H1 (cell line): ENCODE measurements around the gene PURA. TPM values are rescaled to one million over a fixed set of nuclear protein-coding genes. Genes with fewer than 3 reads are reported as not detected.

ENCODE experiments used
- CTCF ChIA-PET: fragments of 300-600 bp; sonication (Branson Sonifier 250); formaldehyde crosslinking; loops from one replicate; lab custom pipeline; 2021; ENCODE audit not compliant: partially characterized antibody; lab: Charles Lee
- POLR2A ChIA-PET: fragments of 300-600 bp; sonication (Branson Sonifier 250); formaldehyde crosslinking; loops from one replicate; lab custom pipeline; 2021; ENCODE audit warnings: inconsistent platforms; ENCODE audit not compliant: partially characterized antibody; lab: Charles Lee
- DNase-seq, 2 experiments: peaks; one replicate each; pipeline versions ENCODE4 v3.0.0 to v3.0.0-alpha.2; 2010 to 2022; ENCODE audit warnings: low spot score in 2 of 2, low read depth in 1 of 2, mixed read lengths in 1 of 2
- FAIRE-seq: peaks from 2 replicates; lab custom pipeline; 2011; peaks lifted over from hg19 to GRCh38; lab: Jason Lieb, UNC
- H2AFZ ChIP-seq: 2 replicates; pipeline ENCODE4 v1.8.1; 2012; ENCODE audit warnings: low read length, inconsistent platforms
- H2AK5ac ChIP-seq: 2 replicates; pipeline ENCODE4 v1.6.1; 2013; ENCODE audit warnings: low read depth, low read length
- H2BK120ac ChIP-seq: replicated peaks from 2 replicates; pipeline ENCODE3; 2013; ENCODE audit warnings: low read depth, low read length, inconsistent platforms
- H2BK12ac ChIP-seq: 2 replicates; pipeline ENCODE4 v1.6.1; 2013; ENCODE audit warnings: low read depth, low read length
- H2BK15ac ChIP-seq: 2 replicates; pipeline ENCODE4 v1.6.1; 2013; ENCODE audit warnings: low read length
- H2BK20ac ChIP-seq: 2 replicates; pipeline ENCODE4 v1.6.1; 2013; ENCODE audit warnings: low read length
- H2BK5ac ChIP-seq: 2 replicates; pipeline ENCODE4 v1.6.1; 2013; ENCODE audit warnings: low read depth, low read length
- H3K14ac ChIP-seq: 2 replicates; pipeline ENCODE4 v1.6.1; 2013; ENCODE audit warnings: inconsistent platforms; ENCODE audit not compliant: insufficient read length
- H3K18ac ChIP-seq: 2 replicates; pipeline ENCODE4 v1.6.1; 2013; ENCODE audit warnings: low read length; ENCODE audit errors: extremely low read depth
- H3K23ac ChIP-seq: 2 replicates; pipeline ENCODE4 v1.6.1; 2013; ENCODE audit warnings: inconsistent platforms; ENCODE audit not compliant: insufficient read length
- H3K23me2 ChIP-seq: 2 replicates; pipeline ENCODE4 v1.6.1; 2013; ENCODE audit warnings: low read depth, low read length
- H3K27ac ChIP-seq: 2 replicates; pipeline ENCODE4 v1.6.1; 2011; ENCODE audit warnings: low read depth, low read length, inconsistent platforms
- H3K27me3 ChIP-seq, 4 experiments: replicated peaks in 1 of 4; 1 replicate in 1 of 4; 2 replicates in 3 of 4; pipeline versions ENCODE4 v1.6.1 to v1.8.1; 2011 to 2013; ENCODE audit warnings: low read length in 3 of 4, mild to moderate bottlenecking in 3 of 4, inconsistent platforms in 2 of 4, mixed read lengths in 2 of 4, moderate library complexity in 1 of 4; ENCODE audit not compliant: control insufficient read depth in 3 of 4, insufficient read depth in 3 of 4; ENCODE audit errors: extremely low read depth in 1 of 4
- H3K36me3 ChIP-seq, 4 experiments: 2 replicates each; pipeline versions ENCODE4 v1.6.1 to v1.8.1; 2011 to 2013; ENCODE audit warnings: mild to moderate bottlenecking in 4 of 4, low read length in 3 of 4, moderate library complexity in 2 of 4, control low read depth in 1 of 4, inconsistent platforms in 1 of 4; ENCODE audit not compliant: insufficient read depth in 4 of 4, control insufficient read depth in 2 of 4
- H3K4ac ChIP-seq: replicated peaks from 2 replicates; pipeline ENCODE3; 2013; ENCODE audit warnings: low read length, low read depth, mixed read lengths, inconsistent platforms; ENCODE audit not compliant: insufficient read length
- H3K4me1 ChIP-seq, 4 experiments: replicated peaks in 1 of 4; 1 replicate in 1 of 4; 2 replicates in 3 of 4; pipeline versions ENCODE4 v1.6.1 to v1.8.1; 2011 to 2013; ENCODE audit warnings: low read length in 3 of 4, inconsistent platforms in 2 of 4, mixed read lengths in 1 of 4; ENCODE audit not compliant: insufficient read depth in 4 of 4, control insufficient read depth in 3 of 4
- H3K4me2 ChIP-seq, 2 experiments: 2 replicates each; pipeline versions ENCODE4 v1.6.1 to v1.8.1; 2011 to 2013; ENCODE audit warnings: low read depth in 2 of 2, low read length in 2 of 2, control low read depth in 1 of 2, inconsistent platforms in 1 of 2, mild to moderate bottlenecking in 1 of 2; ENCODE audit not compliant: insufficient read depth in 1 of 2
- H3K4me3 ChIP-seq, 4 experiments: fragments of 200-600, 300-600 bp in 1 of 4; sonication (generic), shearing (Covaris generic), sonication (Bioruptor Twin) in 1 of 4; 2 replicates each; pipeline versions ENCODE4 v1.5.1 to v1.8.1; 2011 to 2016; ENCODE audit warnings: low read length in 4 of 4, low read depth in 3 of 4, control low read depth in 2 of 4, inconsistent platforms in 2 of 4, mild to moderate bottlenecking in 2 of 4, mixed read lengths in 1 of 4, moderate library complexity in 1 of 4; ENCODE audit not compliant: insufficient read depth in 2 of 4; ENCODE audit errors: extremely low read depth in 1 of 4
- H3K56ac ChIP-seq: replicated peaks from 2 replicates; pipeline ENCODE3; 2013; ENCODE audit warnings: low read depth, mild to moderate bottlenecking, mixed read lengths, low read length, inconsistent platforms; ENCODE audit not compliant: insufficient read length
- H3K79me1 ChIP-seq: 2 replicates; pipeline ENCODE4 v1.6.1; 2013; ENCODE audit warnings: low read depth, low read length, control low read depth
- H3K79me2 ChIP-seq, 2 experiments: 2 replicates each; pipeline versions ENCODE4 v1.6.1 to v1.8.1; 2012 to 2013; ENCODE audit warnings: low read length in 2 of 2, mild to moderate bottlenecking in 2 of 2, inconsistent platforms in 1 of 2; ENCODE audit not compliant: insufficient read depth in 2 of 2, control insufficient read depth in 1 of 2
- H3K9ac ChIP-seq, 4 experiments: replicated peaks in 1 of 4; 1 replicate in 1 of 4; 2 replicates in 3 of 4; pipeline versions ENCODE4 v1.6.1 to v1.8.1; 2011 to 2013; ENCODE audit warnings: low read depth in 3 of 4, low read length in 3 of 4, control low read depth in 2 of 4, mild to moderate bottlenecking in 2 of 4, moderate library complexity in 2 of 4, inconsistent platforms in 1 of 4; ENCODE audit errors: extremely low read depth in 1 of 4
- H3K9me3 ChIP-seq, 2 experiments: 2 replicates each; pipeline versions ENCODE4 v1.6.1 to v1.8.1; 2012 to 2013; ENCODE audit warnings: mild to moderate bottlenecking in 2 of 2, moderate library complexity in 2 of 2, control low read depth in 1 of 2, inconsistent platforms in 1 of 2, low read depth in 1 of 2, low read length in 1 of 2, mixed read lengths in 1 of 2; ENCODE audit not compliant: insufficient read depth in 2 of 2
- H4K20me1 ChIP-seq, 2 experiments: replicated peaks in 1 of 2; 2 replicates each; pipeline versions ENCODE3 to v1.8.1; 2011 to 2013; ENCODE audit warnings: inconsistent platforms in 2 of 2, low read length in 2 of 2, mild to moderate bottlenecking in 1 of 2; ENCODE audit not compliant: insufficient read depth in 2 of 2, control insufficient read depth in 1 of 2
- H4K5ac ChIP-seq: 2 replicates; pipeline ENCODE4 v1.6.1; 2013; ENCODE audit warnings: low read length, low read depth, mixed read lengths, inconsistent platforms; ENCODE audit not compliant: insufficient read length
- H4K8ac ChIP-seq: 2 replicates; pipeline ENCODE4 v1.8.0; 2013; ENCODE audit warnings: mild to moderate bottlenecking, moderate library complexity, low read length, inconsistent platforms; ENCODE audit not compliant: insufficient read depth; ENCODE audit errors: extremely low read depth
- H4K91ac ChIP-seq: replicated peaks from 2 replicates; pipeline ENCODE3; 2013; ENCODE audit warnings: low read length, mixed read lengths, inconsistent platforms; ENCODE audit not compliant: insufficient read length
- ASH2L ChIP-seq: fragments of 200-600, 300-600 bp; sonication (generic); IDR thresholded peaks from one replicate; pipeline ENCODE4 v1.7.1; 2017; ENCODE audit warnings: low read length
- CBX5 ChIP-seq: fragments of 300-800, 300-1000 bp; sonication (generic); IDR thresholded peaks from 2 replicates; pipeline ENCODE4 v1.7.1; 2016; ENCODE audit warnings: antibody characterized with exemption, low read length, low read depth
- CBX8 ChIP-seq: fragments of 300-800, 300-1000 bp; sonication (generic); IDR thresholded peaks from 2 replicates; pipeline ENCODE4 v1.7.1; 2016; ENCODE audit warnings: low read depth, low read length, borderline replicate concordance
- CREB1 ChIP-seq: IDR thresholded peaks from 2 replicates; pipeline ENCODE4 v1.6.1; 2012; ENCODE audit warnings: inconsistent platforms
- CTBP2 ChIP-seq: IDR thresholded peaks from 2 replicates; pipeline ENCODE4 v1.7.0; 2011; ENCODE audit warnings: borderline replicate concordance, mild to moderate bottlenecking, moderate library complexity, mixed read lengths, low read length; ENCODE audit not compliant: insufficient read depth, insufficient read length
- GABPA ChIP-seq: IDR thresholded peaks from 2 replicates; pipeline ENCODE4 v1.6.1; 2011; ENCODE audit warnings: mild to moderate bottlenecking, low read length, moderate library complexity, borderline replicate concordance; ENCODE audit not compliant: insufficient read depth
- NRF1 ChIP-seq: IDR thresholded peaks from 2 replicates; pipeline ENCODE4 v1.6.1; 2011; ENCODE audit warnings: mild to moderate bottlenecking, low read depth, low read length, improper control_type of control experiment
- POLR2A ChIP-seq, 2 experiments: IDR thresholded peaks; 1 replicate in 1 of 2; 2 replicates in 1 of 2; pipeline ENCODE4 v1.6.1; 2011; ENCODE audit warnings: low read depth in 2 of 2, low read length in 2 of 2, mild to moderate bottlenecking in 2 of 2; ENCODE audit errors: control extremely low read depth in 1 of 2
- RAD21 ChIP-seq, 2 experiments: IDR thresholded peaks in 1 of 2; conservative IDR thresholded peaks in 1 of 2; 2 replicates each; pipeline ENCODE4 v1.6.1; 2011; ENCODE audit warnings: low read depth in 2 of 2, low read length in 2 of 2, improper control_type of control experiment in 1 of 2, inconsistent platforms in 1 of 2, mild to moderate bottlenecking in 1 of 2, moderate library complexity in 1 of 2
- SIRT6 ChIP-seq: IDR thresholded peaks from one replicate; pipeline ENCODE4 v1.7.1; 2012; ENCODE audit warnings: low read length, inconsistent platforms
- TAF1 ChIP-seq: IDR thresholded peaks from 2 replicates; pipeline ENCODE4 v1.6.1; 2011; ENCODE audit warnings: mild to moderate bottlenecking, low read depth, low read length
- TCF12 ChIP-seq: IDR thresholded peaks from 2 replicates; pipeline ENCODE4 v1.6.1; 2011; ENCODE audit warnings: low read depth, mild to moderate bottlenecking, low read length
- TEAD4 ChIP-seq: IDR thresholded peaks from 2 replicates; pipeline ENCODE4 v1.6.1; 2012; ENCODE audit warnings: low read depth, low read length, inconsistent platforms, mixed read lengths
- ZNF274 ChIP-seq: IDR thresholded peaks from 2 replicates; pipeline ENCODE4 v1.7.0; 2012; ENCODE audit warnings: low read length, borderline replicate concordance; ENCODE audit errors: extremely low read depth
- WGBS, 2 experiments: shearing (Covaris generic) in 1 of 2; methylation state at CpG; one replicate each; pipeline versions ENCODE4 v1.1.6 to v1.1.7; 2013 to 2015; ENCODE audit warnings: low lambda C conversion rate in 2 of 2, mixed read lengths in 2 of 2, inconsistent platforms in 1 of 2, low coverage in 1 of 2, missing lambda C conversion rate in 1 of 2; ENCODE audit not compliant: insufficient replicate concordance in 2 of 2, insufficient coverage in 1 of 2, insufficient read length in 1 of 2; ENCODE audit errors: extremely low coverage in 1 of 2, missing lambda C conversion rate in 1 of 2; 5-methylcytosine and 5-hydroxymethylcytosine counted together
- polyA plus RNA-seq, 7 experiments: library from polyadenylated mRNA; depleted of rRNA in 3 of 7; stranded (reverse) in 5 of 7; unstranded in 2 of 7; fragments of >200 nt in 5 of 7; fragments of 200-250 nt in 2 of 7; gene quantifications; 1 replicate in 5 of 7; 2 replicates in 1 of 7; 4 replicates in 1 of 7; pipeline versions ENCODE4 v1.2.1 to v1.2.3, GENCODE V29; 2011 to 2013; ENCODE audit warnings: missing spikeins in 2 of 7, mixed read lengths in 2 of 7
- total RNA-seq: library from RNA; stranded (reverse); fragmentation: NEBNext Ultra II Directional; extraction: Animal tissue kit (Norgen Biotek cat#: 25700); gene quantifications from 2 replicates; pipeline ENCODE4 v1.2.1, GENCODE V29; 2021

PURA gene
- total and polyA plus RNA-seq, 2 of the 8 experiments (the other 6 are each of a cell fraction or from before 2014, with no cell fraction given), result 0.98 to 2.1 TPM

DNA sequence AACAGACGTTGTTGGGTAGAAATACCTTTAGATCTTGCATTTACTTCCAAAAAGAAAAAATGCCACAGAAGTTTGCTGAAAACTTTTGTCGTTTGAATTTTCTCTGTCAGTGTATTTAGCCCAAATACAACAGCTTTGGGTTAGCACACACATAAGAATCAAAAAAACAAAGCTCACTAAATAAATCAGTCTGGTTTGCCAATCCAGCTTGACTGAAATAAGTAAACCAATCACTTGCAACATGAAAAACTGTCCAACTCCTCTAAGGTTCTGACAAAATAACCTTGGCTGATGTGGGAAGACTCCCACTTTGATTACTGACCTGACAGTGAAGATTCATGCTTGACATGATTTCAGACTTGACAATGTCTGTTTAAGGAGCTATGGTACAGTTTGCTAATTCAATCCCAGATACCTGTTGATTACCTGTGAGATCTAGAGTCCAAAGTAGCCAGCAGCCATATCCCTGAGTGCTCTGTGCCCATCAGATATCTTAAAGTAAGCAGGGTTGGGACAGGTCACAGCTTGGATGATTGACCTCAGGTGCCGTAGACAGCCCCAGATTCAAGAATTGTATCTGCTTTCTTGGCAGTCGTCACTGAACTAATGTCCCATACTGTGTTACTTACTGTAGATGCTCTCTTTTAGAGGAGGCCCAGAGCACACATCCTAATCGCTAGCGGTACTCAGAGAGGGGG lies 12.6 kb downstream of the PURA start:
- POLR2A ChIA-PET, result interaction anchor here (0.6 to 1.5 kb wide), 2 partner anchors 12 to 71 kb away, joined by 3 to 5 read pairs; partner anchors contain the start of gene PURA
- no peak for FAIRE-seq
- CTCF ChIA-PET, result interaction anchor here (0.9 to 2.1 kb wide), 8 partner anchors 8 to 52 kb away, joined by 3 to 10 read pairs (median 3); no protein-coding TSS in a partner anchor
- TF ChIP-seq TAF1 (no peak), TCF12 (no peak), RAD21 (IDR thresholded peaks at IDR 0.05 in 1 of 2, conservative IDR thresholded peaks at IDR 0.05 in 1 of 2; ENCODE audit: low read depth in 2 of 2, low read length in 2 of 2) (no peak), ZNF274 (no peak), ASH2L (no peak), CBX5 (no peak), CBX8 (no peak), TEAD4 (no peak), CTBP2 (no peak), CREB1 (no peak), GABPA (no peak), SIRT6 (no peak), NRF1 (no peak), POLR2A (IDR thresholded peaks at IDR 0.05; ENCODE audit: control extremely low read depth in 1 of 2, low read depth in 2 of 2, low read length in 2 of 2) (no peak)

More for the DNA sequence above, 12.6 kb downstream of the PURA start:
- H3K23me2 ChIP-seq, result no peaks in the 10 kb centered on the region
- H2BK5ac ChIP-seq, result no peak overlapping the region
- H3K4me2 ChIP-seq, result no peak overlapping the region
- H3K27ac ChIP-seq, result no peak overlapping the region
- H3K4me1 ChIP-seq, result peaks cover 0 to 5% (median 1%) of the 10 kb centered on the region in 4 experiments; a peak in 2 of 7 replicates
- H2BK20ac ChIP-seq, result no peak overlapping the region
- no peak overlapping the region for H3K4ac ChIP-seq
- no peak overlapping the region for H2BK12ac ChIP-seq
- H3K36me3 ChIP-seq, result no peaks in the 10 kb centered on the region
- no peaks in the 10 kb centered on the region for H3K79me2 ChIP-seq
- H4K91ac ChIP-seq, result no peak overlapping the region
- 87% methylated on average over 6 of the region's 6 CpGs; no CpG with 5 or more reads in 1 of the 2 experiments for WGBS, 2 experiments
- no peaks in the 10 kb centered on the region for H4K20me1 ChIP-seq
- H3K27me3 ChIP-seq, result no peaks in the 10 kb centered on the region; a peak in 1 of 7 replicates
- no peak overlapping the region for H3K56ac ChIP-seq
- no peaks in the 10 kb centered on the region for H3K79me1 ChIP-seq
- no peak overlapping the region for H2BK15ac ChIP-seq
- H3K18ac ChIP-seq, result no peak overlapping the region
- no peak overlapping the region for H4K8ac ChIP-seq
- no peak for DNase-seq
- no peak overlapping the region for H4K5ac ChIP-seq
- H3K14ac ChIP-seq, result no peak overlapping the region
- no peaks in the 10 kb centered on the region for H3K9me3 ChIP-seq
- no peak overlapping the region for H2AK5ac ChIP-seq
- H3K4me3 ChIP-seq, result no peak overlapping the region
- no peak overlapping the region for H2AFZ ChIP-seq
- no peak overlapping the region for H3K23ac ChIP-seq
- no peak overlapping the region for H3K9ac ChIP-seq
- no peak overlapping the region for H2BK120ac ChIP-seq
